ENCODE data around the gene TALDO1. TPM values are rescaled to one million over a fixed set of nuclear protein-coding genes. Genes with fewer than 3 reads are reported as not detected.

TALDO1 gene
- total and polyA plus RNA-seq, 2 of the 8 experiments (the other 6 are each of a cell fraction or from before 2014, with no cell fraction given), result 265 to 308 TPM

DNA sequence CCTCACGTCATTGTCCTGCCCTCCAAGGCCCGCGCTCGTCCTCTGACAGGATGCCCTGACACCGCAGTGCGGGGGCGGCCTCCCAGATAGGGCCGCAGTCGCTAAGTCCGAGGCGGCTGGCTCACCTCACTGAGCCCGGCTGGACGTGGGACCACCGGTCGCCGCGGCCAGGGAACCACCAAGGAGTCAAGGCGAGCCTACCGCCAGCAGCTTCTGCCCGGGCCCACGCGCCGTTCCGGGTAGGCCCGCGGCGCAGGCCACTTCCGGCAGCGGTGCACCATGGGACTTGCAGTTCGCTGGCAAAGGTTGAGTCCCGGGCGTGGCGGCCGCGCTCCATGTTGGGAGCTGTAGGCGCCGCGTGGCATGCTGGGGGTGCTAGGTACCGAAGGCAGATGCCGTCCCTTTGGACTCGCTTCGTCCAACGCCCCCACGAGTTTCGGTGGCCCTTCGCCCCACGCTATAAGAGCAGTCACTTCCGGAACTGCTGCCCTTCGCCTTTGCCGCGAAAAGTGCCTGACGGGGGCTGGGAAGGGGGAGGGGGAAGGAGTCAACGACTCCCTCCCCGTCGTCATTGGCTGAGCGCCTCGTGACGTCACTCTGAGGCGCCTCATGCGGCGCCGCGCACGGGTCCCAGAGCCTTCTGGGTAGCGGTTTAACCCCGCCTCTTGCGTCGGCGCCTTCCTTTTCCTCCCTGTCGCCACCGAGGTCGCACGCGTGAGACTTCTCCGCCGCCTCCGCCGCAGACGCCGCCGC lies 62.2 kb downstream of the TALDO1 start, which contains the start of gene RPLP2:
RPLP2 (plus strand) TSS at position 681 of the 753 bp plus-strand sequence. CDS start 268 bp downstream, outside the sequence.
- peak within 1 kb of the TSS; percentile 66 to 100 (median 90) for H3K4me3 ChIP-seq (ENCODE audit: extremely low read depth in 1 of 4, insufficient read depth in 2 of 4, low read depth in 3 of 4, low read length in 4 of 4)
- peak within 1 kb of the TSS; percentile 96; the same call in 1 of the 2 replicates for H2AFZ ChIP-seq (ENCODE audit: low read length)
- WGBS, 2 experiments (ENCODE audit: extremely low coverage in 1 of 2, insufficient coverage in 1 of 2, insufficient read length in 1 of 2, insufficient replicate concordance in 2 of 2, low coverage in 1 of 2, low lambda C conversion rate in 2 of 2, missing lambda C conversion rate in 1 of 2), result 2% methylated on average over 54 of the region's 81 CpGs; no CpG with 5 or more reads in 1 of the 2 experiments
- peak within 1 kb of the TSS; percentile 53; the same call in 1 of the 2 replicates for H2AK5ac ChIP-seq (ENCODE audit: low read depth, low read length)
- no peak within 1 kb of the TSS for H3K14ac ChIP-seq (ENCODE audit: insufficient read length)
- no peaks in the 10 kb centered on the region for H3K27me3 ChIP-seq (replicated peaks in 1 of 4; ENCODE audit: control insufficient read depth in 3 of 4, extremely low read depth in 1 of 4, insufficient read depth in 3 of 4, low read length in 3 of 4)
- H3K79me2 ChIP-seq (ENCODE audit: control insufficient read depth in 1 of 2, insufficient read depth in 2 of 2, low read length in 2 of 2), result peaks cover 7 to 32% of the 10 kb centered on the region in 2 experiments; a peak in 3 of 4 replicates
- no peaks in the 10 kb centered on the region for H3K9me3 ChIP-seq (ENCODE audit: insufficient read depth in 2 of 2, low read depth in 1 of 2, low read length in 1 of 2)
- H3K4me2 ChIP-seq (ENCODE audit: insufficient read depth in 1 of 2, low read depth in 2 of 2, low read length in 2 of 2), result peak within 1 kb of the TSS; percentile 91 to 92
- H2BK12ac ChIP-seq (ENCODE audit: low read depth, low read length), result peak within 1 kb of the TSS; percentile 100
- no peaks in the 10 kb centered on the region for H3K79me1 ChIP-seq (ENCODE audit: low read depth, low read length)
- peak within 1 kb of the TSS; percentile 99 for H3K56ac ChIP-seq (replicated peaks; ENCODE audit: insufficient read length, low read depth, low read length)
- POLR2A ChIA-PET (ENCODE audit: partially characterized antibody), result interaction anchor here (0.5 to 53.0 kb wide), 18 partner anchors 11 to 515 kb away, joined by 3 to 1917 read pairs (median 4); partner anchors contain the start of genes CD151, CEND1, CRACR2B and GATD1
- H2BK120ac ChIP-seq (replicated peaks; ENCODE audit: low read depth, low read length), result peak within 1 kb of the TSS; percentile 98
- peak within 1 kb of the TSS; percentile 99 for H4K91ac ChIP-seq (replicated peaks; ENCODE audit: insufficient read length, low read length)
- H3K9ac ChIP-seq (replicated peaks in 1 of 4; ENCODE audit: extremely low read depth in 1 of 4, low read depth in 3 of 4, low read length in 3 of 4), result peak within 1 kb of the TSS; percentile 82 to 99 (median 97)
- peak; percentile 80 to 100 for DNase-seq (ENCODE audit: low read depth in 1 of 2, low spot score in 2 of 2)
- H3K23me2 ChIP-seq (ENCODE audit: low read depth, low read length), result peaks cover 11% of the 10 kb centered on the region; the same call in 1 of the 2 replicates
- H3K18ac ChIP-seq (ENCODE audit: extremely low read depth, low read length), result peak within 1 kb of the TSS; percentile 100
- H3K4me1 ChIP-seq (replicated peaks in 1 of 4; ENCODE audit: control insufficient read depth in 3 of 4, insufficient read depth in 4 of 4, low read length in 3 of 4), result peaks cover 0 to 10% (median 3%) of the 10 kb centered on the region in 4 experiments; a peak in 4 of 7 replicates
- H3K4ac ChIP-seq (replicated peaks; ENCODE audit: insufficient read length, low read depth, low read length), result peak within 1 kb of the TSS; percentile 86
- peaks cover 16 to 29% (median 26%) of the 10 kb centered on the region in 4 experiments for H3K36me3 ChIP-seq (ENCODE audit: control insufficient read depth in 2 of 4, insufficient read depth in 4 of 4, low read length in 3 of 4)
- H2BK15ac ChIP-seq (ENCODE audit: low read length), result peak within 1 kb of the TSS; percentile 99
- H2BK20ac ChIP-seq (ENCODE audit: low read length), result peak within 1 kb of the TSS; percentile 92; the same call in 1 of the 2 replicates
- no peak within 1 kb of the TSS for H3K23ac ChIP-seq (ENCODE audit: insufficient read length)
- H2BK5ac ChIP-seq (ENCODE audit: low read depth, low read length), result peak within 1 kb of the TSS; percentile 100
- H3K27ac ChIP-seq (ENCODE audit: low read depth, low read length), result peak within 1 kb of the TSS; percentile 99
- peak within 1 kb of the TSS; percentile 100 for H4K8ac ChIP-seq (ENCODE audit: extremely low read depth, insufficient read depth, low read length)
- peaks cover 10 to 20% of the 10 kb centered on the region in 2 experiments for H4K20me1 ChIP-seq (replicated peaks in 1 of 2; ENCODE audit: control insufficient read depth in 1 of 2, insufficient read depth in 2 of 2, low read length in 2 of 2)
- CTCF ChIA-PET (ENCODE audit: partially characterized antibody), result interaction anchor here (1.6 kb wide), 1 partner anchor 20 kb away, joined by 3 read pairs; no protein-coding TSS in a partner anchor
- no peak for FAIRE-seq
- peak within 1 kb of the TSS; percentile 100 for H4K5ac ChIP-seq (ENCODE audit: insufficient read length, low read depth, low read length)
- TF ChIP-seq FOSL1 (IDR thresholded peaks at IDR 0.05; ENCODE audit: insufficient read depth, low read depth, low read length), result no peak
- no peak for TF ChIP-seq CTBP2 (IDR thresholded peaks at IDR 0.05; ENCODE audit: borderline replicate concordance, insufficient read depth, insufficient read length, low read length)
- TF ChIP-seq, protein P1, sequence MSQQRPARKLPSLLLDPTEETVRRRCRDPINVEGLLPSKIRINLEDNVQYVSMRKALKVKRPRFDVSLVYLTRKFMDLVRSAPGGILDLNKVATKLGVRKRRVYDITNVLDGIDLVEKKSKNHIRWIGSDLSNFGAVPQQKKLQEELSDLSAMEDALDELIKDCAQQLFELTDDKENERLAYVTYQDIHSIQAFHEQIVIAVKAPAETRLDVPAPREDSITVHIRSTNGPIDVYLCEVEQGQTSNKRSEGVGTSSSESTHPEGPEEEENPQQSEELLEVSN (IDR thresholded peaks at IDR 0.05), result peak; percentile 40; the same call in 1 of the 2 replicates

Measured in H1 (cell line).